HEK293 (cell line): ENCODE results near the gene PLCE1.

ENCODE experiments used
- REPIN1 ChIP-seq: fragments of 450-650 bp; formaldehyde crosslinking; IDR thresholded peaks from 2 replicates; pipeline ENCODE4 v1.5.1; 2017; ENCODE audit warnings: missing biosample characterization, missing genetic modification characterization, low read depth
- ZNF335 ChIP-seq: fragments of 450-650 bp; formaldehyde crosslinking; conservative IDR thresholded peaks from 2 replicates; pipeline ENCODE4 v1.5.1; 2016; ENCODE audit warnings: missing biosample characterization, missing genetic modification characterization
- ZNF530 ChIP-seq: fragments of 450-650 bp; formaldehyde crosslinking; IDR thresholded peaks from 2 replicates; pipeline ENCODE4 v1.5.1; 2016; ENCODE audit warnings: low read depth, missing biosample characterization, missing genetic modification characterization
- TF ChIP-seq, protein P1 (sequence below): fragments of 450-650 bp; formaldehyde crosslinking; IDR thresholded peaks from 2 replicates; pipeline ENCODE4 v1.5.1; 2016; ENCODE audit warnings: missing biosample characterization, missing genetic modification characterization
- TF ChIP-seq, protein P2 (sequence below): fragments of 450-650 bp; formaldehyde crosslinking; IDR thresholded peaks from 2 replicates; pipeline ENCODE4 v1.5.1; 2016; ENCODE audit warnings: missing biosample characterization, missing genetic modification characterization

- TF ChIP-seq, protein P1, sequence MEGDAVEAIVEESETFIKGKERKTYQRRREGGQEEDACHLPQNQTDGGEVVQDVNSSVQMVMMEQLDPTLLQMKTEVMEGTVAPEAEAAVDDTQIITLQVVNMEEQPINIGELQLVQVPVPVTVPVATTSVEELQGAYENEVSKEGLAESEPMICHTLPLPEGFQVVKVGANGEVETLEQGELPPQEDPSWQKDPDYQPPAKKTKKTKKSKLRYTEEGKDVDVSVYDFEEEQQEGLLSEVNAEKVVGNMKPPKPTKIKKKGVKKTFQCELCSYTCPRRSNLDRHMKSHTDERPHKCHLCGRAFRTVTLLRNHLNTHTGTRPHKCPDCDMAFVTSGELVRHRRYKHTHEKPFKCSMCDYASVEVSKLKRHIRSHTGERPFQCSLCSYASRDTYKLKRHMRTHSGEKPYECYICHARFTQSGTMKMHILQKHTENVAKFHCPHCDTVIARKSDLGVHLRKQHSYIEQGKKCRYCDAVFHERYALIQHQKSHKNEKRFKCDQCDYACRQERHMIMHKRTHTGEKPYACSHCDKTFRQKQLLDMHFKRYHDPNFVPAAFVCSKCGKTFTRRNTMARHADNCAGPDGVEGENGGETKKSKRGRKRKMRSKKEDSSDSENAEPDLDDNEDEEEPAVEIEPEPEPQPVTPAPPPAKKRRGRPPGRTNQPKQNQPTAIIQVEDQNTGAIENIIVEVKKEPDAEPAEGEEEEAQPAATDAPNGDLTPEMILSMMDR (tag by site-specific recombination): no peak
- TF ChIP-seq REPIN1 (tag by site-specific recombination): no peak
- no peak for TF ChIP-seq ZNF530
- TF ChIP-seq, protein P2, sequence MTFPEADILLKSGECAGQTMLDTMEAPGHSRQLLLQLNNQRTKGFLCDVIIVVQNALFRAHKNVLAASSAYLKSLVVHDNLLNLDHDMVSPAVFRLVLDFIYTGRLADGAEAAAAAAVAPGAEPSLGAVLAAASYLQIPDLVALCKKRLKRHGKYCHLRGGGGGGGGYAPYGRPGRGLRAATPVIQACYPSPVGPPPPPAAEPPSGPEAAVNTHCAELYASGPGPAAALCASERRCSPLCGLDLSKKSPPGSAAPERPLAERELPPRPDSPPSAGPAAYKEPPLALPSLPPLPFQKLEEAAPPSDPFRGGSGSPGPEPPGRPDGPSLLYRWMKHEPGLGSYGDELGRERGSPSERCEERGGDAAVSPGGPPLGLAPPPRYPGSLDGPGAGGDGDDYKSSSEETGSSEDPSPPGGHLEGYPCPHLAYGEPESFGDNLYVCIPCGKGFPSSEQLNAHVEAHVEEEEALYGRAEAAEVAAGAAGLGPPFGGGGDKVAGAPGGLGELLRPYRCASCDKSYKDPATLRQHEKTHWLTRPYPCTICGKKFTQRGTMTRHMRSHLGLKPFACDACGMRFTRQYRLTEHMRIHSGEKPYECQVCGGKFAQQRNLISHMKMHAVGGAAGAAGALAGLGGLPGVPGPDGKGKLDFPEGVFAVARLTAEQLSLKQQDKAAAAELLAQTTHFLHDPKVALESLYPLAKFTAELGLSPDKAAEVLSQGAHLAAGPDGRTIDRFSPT (tag by site-specific recombination): no peak
- no peak for TF ChIP-seq ZNF335 (tag by site-specific recombination)
These were observed 5.7 kb downstream of the PLCE1 start for GRCh38 chr10:93999401-93999851.
